ENCODE measurements around the gene TICRR.

TICRR gene

DNA sequence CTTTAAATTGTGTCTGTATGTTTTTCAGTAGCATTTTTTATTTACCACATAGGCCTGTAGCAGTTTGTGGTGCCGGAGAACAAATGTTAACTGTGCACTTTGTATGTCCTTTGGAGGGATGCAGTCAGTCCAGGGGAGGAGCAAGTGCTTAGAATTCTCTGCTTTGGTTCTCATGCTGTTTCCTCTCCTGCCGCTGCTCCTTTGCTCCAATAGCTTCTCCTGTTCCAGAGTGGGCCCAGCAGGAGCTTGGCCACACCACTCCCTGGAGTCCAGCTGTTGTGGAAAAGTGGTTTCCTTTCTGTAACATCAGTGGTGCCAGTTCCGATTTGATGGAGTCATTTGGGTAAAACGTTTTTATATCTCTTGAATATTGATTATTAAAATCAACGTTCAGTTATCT is 16.6 kb downstream of the TICRR start:
- Mint-ChIP-seq H3K9me3 (no peaks in the 10 kb centered on the region), H3K36me3 (ENCODE audit: low read depth) (peaks cover 62% of the 10 kb centered on the region), H3K27me3 (no peaks in the 10 kb centered on the region), H3K4me1 (ENCODE audit: low read depth) (no peaks in the 10 kb centered on the region), H3K4me3 (no peak overlapping the region), H3K27ac (no peak overlapping the region)

- Mint-ChIP-seq H3K27ac (no peak overlapping the region), H3K27me3 (no peaks in the 10 kb centered on the region), H3K9me3 (no peaks in the 10 kb centered on the region), H3K4me3 (no peak overlapping the region), H3K36me3 (ENCODE audit: low read depth) (peaks cover 74% of the 10 kb centered on the region), H3K4me1 (ENCODE audit: low read depth) (no peaks in the 10 kb centered on the region)
Observed at GRCh38 chr15:89593018-89593417, 17.7 kb downstream of the TICRR start.

- no peak overlapping the region for H3K4me3 Mint-ChIP-seq
- H3K36me3 Mint-ChIP-seq (ENCODE audit: low read depth), result peaks cover 90% of the 10 kb centered on the region
- H3K4me1 Mint-ChIP-seq (ENCODE audit: low read depth), result no peaks in the 10 kb centered on the region
- H3K9me3 Mint-ChIP-seq, result no peaks in the 10 kb centered on the region
- no peaks in the 10 kb centered on the region for H3K27me3 Mint-ChIP-seq
- H3K27ac Mint-ChIP-seq, result no peak overlapping the region
Observed at GRCh38 chr15:89599021-89599420, 23.8 kb downstream of the TICRR start.

DNA sequence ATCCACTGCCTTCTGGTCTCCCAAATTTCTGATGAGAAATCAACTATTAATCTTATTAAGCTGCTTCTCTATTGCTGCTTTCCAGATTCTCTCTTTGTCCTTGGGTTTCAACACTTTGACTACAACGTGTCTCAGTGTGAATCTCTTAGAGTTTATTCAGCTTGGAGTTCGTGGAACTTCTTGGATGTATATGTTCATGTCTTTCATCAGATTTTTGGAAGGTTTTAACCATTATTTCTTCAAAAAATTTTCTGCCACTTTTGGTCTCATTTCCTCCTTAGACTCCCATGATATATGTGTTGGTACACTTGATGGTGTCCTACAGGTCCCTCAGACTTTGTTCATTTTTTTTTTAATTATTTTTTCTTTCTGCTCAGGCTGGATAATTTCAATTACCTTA is 36.0 kb downstream of the TICRR start:
- Mint-ChIP-seq H3K27me3 (no peaks in the 10 kb centered on the region), H3K27ac (no peak overlapping the region), H3K36me3 (ENCODE audit: low read depth) (peaks cover 94% of the 10 kb centered on the region), H3K9me3 (peaks cover 26% of the 10 kb centered on the region), H3K4me3 (no peak overlapping the region), H3K4me1 (ENCODE audit: low read depth) (no peaks in the 10 kb centered on the region)

DNA sequence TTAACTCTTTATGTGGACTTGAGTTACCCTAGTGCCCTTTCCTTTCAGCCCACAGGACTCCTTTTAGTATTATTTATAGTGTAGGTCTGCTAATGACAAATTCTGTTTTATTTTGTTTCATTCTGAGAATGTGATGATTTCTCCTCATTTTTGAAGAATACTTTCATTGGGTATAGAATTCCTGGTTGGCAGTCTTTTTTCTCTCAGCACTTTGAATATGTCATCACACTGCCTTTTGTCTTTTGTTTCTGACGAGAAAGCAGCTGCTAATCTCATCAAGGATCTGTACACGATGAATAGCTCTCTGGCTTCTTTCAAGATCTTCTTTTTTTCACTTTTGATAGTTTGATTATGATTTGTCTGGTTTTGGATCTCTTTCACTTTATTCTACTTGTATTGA is 37.8 kb downstream of the TICRR start:
- Mint-ChIP-seq H3K4me1 (ENCODE audit: low read depth) (no peaks in the 10 kb centered on the region), H3K36me3 (ENCODE audit: low read depth) (peaks cover 90% of the 10 kb centered on the region), H3K4me3 (no peak overlapping the region), H3K27me3 (no peaks in the 10 kb centered on the region), H3K9me3 (peaks cover 26% of the 10 kb centered on the region), H3K27ac (no peak overlapping the region)

DNA sequence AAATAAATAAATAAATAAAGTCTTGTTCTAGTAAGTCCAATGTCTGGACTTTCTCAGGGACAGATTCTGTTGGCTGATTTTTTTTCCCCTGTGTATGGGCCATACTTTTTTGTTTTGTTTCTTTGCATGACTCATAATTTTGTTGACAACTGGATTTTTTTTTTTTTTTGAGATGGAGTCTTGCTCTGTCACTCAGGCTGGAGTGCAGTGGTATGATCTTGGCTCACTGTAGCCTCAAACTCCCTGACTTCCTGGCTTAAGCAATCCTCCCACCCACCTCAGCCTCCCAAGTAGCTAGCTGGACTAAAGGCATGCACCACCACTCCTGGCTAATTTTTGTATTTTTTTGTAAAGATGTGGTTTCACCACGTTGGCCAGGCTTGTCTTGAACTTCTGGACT is 38.9 kb downstream of the TICRR start:
- no peak overlapping the region for H3K4me3 Mint-ChIP-seq
- no peak overlapping the region for H3K27ac Mint-ChIP-seq
- peaks cover 89% of the 10 kb centered on the region for H3K36me3 Mint-ChIP-seq (ENCODE audit: low read depth)
- H3K27me3 Mint-ChIP-seq, result no peaks in the 10 kb centered on the region
- H3K9me3 Mint-ChIP-seq, result peaks cover 26% of the 10 kb centered on the region
- no peaks in the 10 kb centered on the region for H3K4me1 Mint-ChIP-seq (ENCODE audit: low read depth)

GRCh38 chr15:89615135-89615534 is 39.9 kb downstream of the TICRR start:
- H3K27me3 Mint-ChIP-seq, result no peaks in the 10 kb centered on the region
- no peak overlapping the region for H3K4me3 Mint-ChIP-seq
- H3K36me3 Mint-ChIP-seq (ENCODE audit: low read depth), result peaks cover 89% of the 10 kb centered on the region
- no peak overlapping the region for H3K27ac Mint-ChIP-seq
- H3K9me3 Mint-ChIP-seq, result peaks cover 26% of the 10 kb centered on the region
- H3K4me1 Mint-ChIP-seq (ENCODE audit: low read depth), result no peaks in the 10 kb centered on the region

DNA sequence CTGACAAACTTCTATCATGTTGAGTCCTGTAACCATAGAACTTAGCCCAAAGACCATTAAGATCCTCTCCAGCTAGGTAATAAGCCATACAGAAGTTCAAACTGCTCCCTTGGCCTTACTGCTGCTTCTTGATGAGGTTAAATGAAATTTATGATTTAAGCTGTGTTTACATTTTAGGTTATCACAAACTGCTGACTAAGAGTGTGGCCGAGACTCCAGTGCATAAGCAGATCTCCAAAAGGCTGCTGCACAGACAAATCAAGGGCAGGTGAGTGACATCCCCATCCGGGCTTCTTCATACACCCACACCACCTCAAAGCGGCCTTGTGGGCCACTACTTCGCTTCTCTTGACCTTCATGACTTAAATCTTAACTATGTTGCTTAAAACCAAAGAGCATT is 41.0 kb downstream of the TICRR start:
- H3K36me3 Mint-ChIP-seq (ENCODE audit: low read depth), result peaks cover 87% of the 10 kb centered on the region

GRCh38 chr15:89621547-89621946 is 46.3 kb downstream of the TICRR start:
- H3K4me1 Mint-ChIP-seq (ENCODE audit: low read depth), result no peaks in the 10 kb centered on the region
- peaks cover 87% of the 10 kb centered on the region for H3K36me3 Mint-ChIP-seq (ENCODE audit: low read depth)
- H3K9me3 Mint-ChIP-seq, result no peaks in the 10 kb centered on the region
- H3K4me3 Mint-ChIP-seq, result no peak overlapping the region
- no peak overlapping the region for H3K27ac Mint-ChIP-seq
- no peaks in the 10 kb centered on the region for H3K27me3 Mint-ChIP-seq

More for the DNA sequence above, 41.0 kb downstream of the TICRR start:
- Mint-ChIP-seq H3K4me3 (no peak overlapping the region), H3K27ac (no peak overlapping the region), H3K27me3 (no peaks in the 10 kb centered on the region), H3K9me3 (peaks cover 23% of the 10 kb centered on the region), H3K4me1 (ENCODE audit: low read depth) (no peaks in the 10 kb centered on the region)

GRCh38 chr15:89623165-89623564 is 47.9 kb downstream of the TICRR start:
- Mint-ChIP-seq H3K4me3 (no peak overlapping the region), H3K27me3 (no peaks in the 10 kb centered on the region), H3K4me1 (ENCODE audit: low read depth) (no peaks in the 10 kb centered on the region), H3K27ac (no peak overlapping the region), H3K9me3 (no peaks in the 10 kb centered on the region), H3K36me3 (ENCODE audit: low read depth) (peaks cover 91% of the 10 kb centered on the region)

- no peaks in the 10 kb centered on the region for H3K27me3 Mint-ChIP-seq
- H3K4me3 Mint-ChIP-seq, result no peak overlapping the region
- no peak overlapping the region for H3K27ac Mint-ChIP-seq
- H3K4me1 Mint-ChIP-seq (ENCODE audit: low read depth), result peaks cover 5% of the 10 kb centered on the region
- no peaks in the 10 kb centered on the region for H3K9me3 Mint-ChIP-seq
- peaks cover 82% of the 10 kb centered on the region for H3K36me3 Mint-ChIP-seq (ENCODE audit: low read depth)
Observed at GRCh38 chr15:89625716-89626115, 50.4 kb downstream of the TICRR start.

DNA sequence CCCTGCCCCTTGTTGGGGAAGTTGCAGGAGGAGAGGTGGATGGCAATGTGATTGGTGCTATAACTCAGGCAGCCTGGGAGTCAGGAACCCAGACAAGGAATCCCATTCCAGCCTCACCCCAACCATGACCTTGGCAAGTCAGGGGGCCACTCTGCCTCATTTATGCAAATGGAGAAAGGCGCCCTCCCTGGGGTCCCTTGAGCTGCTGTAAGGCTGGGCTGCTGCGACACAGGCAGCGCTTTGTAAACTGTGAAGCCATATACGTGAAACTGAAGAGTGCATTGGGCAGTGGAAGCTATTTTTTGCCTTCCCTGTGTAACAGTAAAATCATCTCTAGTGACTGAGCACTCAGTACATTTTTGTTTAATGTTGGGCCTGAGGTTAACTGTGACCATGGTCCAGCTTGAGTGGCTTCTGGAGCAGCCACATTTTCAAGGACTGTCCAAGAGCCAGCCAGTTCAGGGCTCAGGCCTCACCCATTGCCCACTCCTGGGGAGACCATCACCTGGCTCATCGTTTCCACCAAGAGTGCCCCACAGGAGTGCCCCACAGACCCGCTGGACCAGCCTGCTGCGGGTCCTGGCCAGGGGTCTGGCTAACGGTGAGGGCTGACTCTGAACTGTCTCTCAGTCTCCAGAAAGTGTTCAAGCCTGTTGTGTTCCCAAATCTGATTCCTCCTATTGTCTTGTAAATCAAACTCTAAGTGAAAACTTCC is 52.1 kb downstream of the TICRR start:
- no peaks in the 10 kb centered on the region for H3K9me3 Mint-ChIP-seq
- no peak overlapping the region for H3K27ac Mint-ChIP-seq
- peaks cover 77% of the 10 kb centered on the region for H3K36me3 Mint-ChIP-seq (ENCODE audit: low read depth)
- no peaks in the 10 kb centered on the region for H3K27me3 Mint-ChIP-seq
- no peak overlapping the region for H3K4me3 Mint-ChIP-seq
- H3K4me1 Mint-ChIP-seq (ENCODE audit: low read depth), result peaks cover 5% of the 10 kb centered on the region

- H3K27ac Mint-ChIP-seq, result no peak overlapping the region
- no peak overlapping the region for H3K4me3 Mint-ChIP-seq
- peaks cover 5% of the 10 kb centered on the region for H3K4me1 Mint-ChIP-seq (ENCODE audit: low read depth)
- H3K9me3 Mint-ChIP-seq, result no peaks in the 10 kb centered on the region
- H3K27me3 Mint-ChIP-seq, result no peaks in the 10 kb centered on the region
- H3K36me3 Mint-ChIP-seq (ENCODE audit: low read depth), result peaks cover 74% of the 10 kb centered on the region
Observed at GRCh38 chr15:89628301-89628700, 53.0 kb downstream of the TICRR start.

DNA sequence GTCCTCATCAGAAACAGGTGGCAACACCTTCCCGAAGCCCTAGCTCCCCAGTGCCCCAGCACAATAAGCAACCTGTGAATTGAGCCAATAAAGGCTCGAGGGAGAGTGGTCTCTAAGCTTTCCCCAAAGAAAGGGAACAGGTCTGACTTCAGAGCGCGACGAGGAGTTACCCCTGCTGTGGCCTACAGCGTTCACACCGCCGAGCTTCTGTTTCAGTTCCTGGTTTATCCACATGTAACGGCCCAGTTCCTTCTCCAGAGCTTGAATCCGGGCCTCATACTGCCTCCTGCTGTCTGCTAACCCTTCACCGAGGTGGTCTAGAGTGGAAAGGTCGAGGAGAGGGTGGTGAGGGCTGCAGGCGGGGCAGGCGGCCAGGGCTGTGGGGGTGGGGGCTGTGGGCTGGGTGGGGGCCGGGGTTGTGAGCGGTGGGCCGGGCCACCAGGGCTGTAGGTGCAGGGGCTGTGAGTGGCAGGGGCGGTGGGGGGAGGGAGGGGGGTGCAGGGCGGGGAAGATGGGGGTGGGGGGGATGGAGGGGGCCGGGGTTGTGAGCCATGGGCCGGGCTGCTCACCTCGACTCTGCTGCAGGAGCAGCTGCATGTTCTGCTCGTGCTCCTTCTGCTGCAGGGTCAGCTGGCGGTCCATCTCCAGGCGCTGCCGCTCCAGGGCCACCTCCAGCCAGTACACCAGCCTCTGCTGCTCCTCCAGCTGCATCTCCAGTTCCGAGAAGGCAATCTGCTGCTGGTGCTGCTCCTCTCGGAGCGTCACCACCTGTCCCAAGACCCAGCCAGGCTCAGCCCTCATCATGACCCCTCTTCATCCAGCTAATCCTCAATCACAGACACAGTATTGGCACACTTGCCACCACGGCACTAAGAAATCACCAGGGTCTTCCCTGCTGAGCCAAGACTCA is 53.8 kb downstream of the TICRR start:
- Mint-ChIP-seq H3K27ac (no peak overlapping the region), H3K27me3 (no peaks in the 10 kb centered on the region), H3K9me3 (no peaks in the 10 kb centered on the region), H3K4me1 (ENCODE audit: low read depth) (peaks cover 5% of the 10 kb centered on the region), H3K4me3 (peak overlapping the region; percentile 6), H3K36me3 (ENCODE audit: low read depth) (peaks cover 71% of the 10 kb centered on the region)

- Mint-ChIP-seq H3K27ac (no peak overlapping the region), H3K27me3 (no peaks in the 10 kb centered on the region), H3K4me3 (peak overlapping the region; percentile 6), H3K9me3 (no peaks in the 10 kb centered on the region), H3K4me1 (ENCODE audit: low read depth) (peaks cover 5% of the 10 kb centered on the region), H3K36me3 (ENCODE audit: low read depth) (peaks cover 63% of the 10 kb centered on the region)
Observed at GRCh38 chr15:89629829-89630228, 54.6 kb downstream of the TICRR start.
